GM20000 (cell line): ENCODE measurements around the gene MPC2.

ENCODE experiments used
- DNase-seq: peaks from one replicate; pipeline ENCODE4 v3.0.0; 2012; ENCODE audit warnings: low spot score
- CTCF ChIP-seq: IDR thresholded peaks from 2 replicates; pipeline ENCODE4 v1.5.1; 2012; ENCODE audit warnings: mild to moderate bottlenecking, control low read depth; ENCODE audit errors: extremely low read depth, missing control alignments

MPC2 gene

GRCh38 chr1:167968569-167968968 lies 31.7 kb upstream of the MPC2 start:
- TF ChIP-seq CTCF = no peak
- DNase-seq = no peak

GRCh38 chr1:167966050-167966449 lies 29.2 kb upstream of the MPC2 start:
- DNase-seq = no peak
- no peak for TF ChIP-seq CTCF

GRCh38 chr1:167964646-167965045 lies 27.8 kb upstream of the MPC2 start:
- DNase-seq = no peak
- no peak for TF ChIP-seq CTCF

- no peak for TF ChIP-seq CTCF
- no peak for DNase-seq
These were observed 20.8 kb upstream of the MPC2 start for GRCh38 chr1:167957710-167958109.

GRCh38 chr1:167955915-167956314 lies 19.0 kb upstream of the MPC2 start:
- DNase-seq = no peak
- TF ChIP-seq CTCF = no peak

GRCh38 chr1:167950569-167950968 lies 13.7 kb upstream of the MPC2 start:
- TF ChIP-seq CTCF = no peak
- DNase-seq = no peak

GRCh38 chr1:167949785-167950184 lies 12.9 kb upstream of the MPC2 start:
- no peak for TF ChIP-seq CTCF
- no peak for DNase-seq
